Cardiac fibroblast (primary cell): ENCODE measurements around the gene ATP1A3.

Experiments used
- DNase-seq, 2 donors: peaks; one replicate each; pipeline versions ENCODE4 v3.0.0 to v3.0.0-alpha.2; 2010; ENCODE audit warnings: low read depth in 2 of 2
- H3K4me3 ChIP-seq, 2 donors: replicated peaks in 1 of 2; 1 replicate in 1 of 2; 2 replicates in 1 of 2; pipeline ENCODE4 v1.5.1; 2011; ENCODE audit warnings: low read depth in 2 of 2, low read length in 2 of 2, mild to moderate bottlenecking in 2 of 2, moderate library complexity in 1 of 2
- TF ChIP-seq, protein P1 (sequence below): IDR thresholded peaks from one replicate; pipeline ENCODE4 v1.5.1; 2011; ENCODE audit warnings: low read depth, mild to moderate bottlenecking, low read length, inconsistent platforms

ATP1A3 gene

DNA sequence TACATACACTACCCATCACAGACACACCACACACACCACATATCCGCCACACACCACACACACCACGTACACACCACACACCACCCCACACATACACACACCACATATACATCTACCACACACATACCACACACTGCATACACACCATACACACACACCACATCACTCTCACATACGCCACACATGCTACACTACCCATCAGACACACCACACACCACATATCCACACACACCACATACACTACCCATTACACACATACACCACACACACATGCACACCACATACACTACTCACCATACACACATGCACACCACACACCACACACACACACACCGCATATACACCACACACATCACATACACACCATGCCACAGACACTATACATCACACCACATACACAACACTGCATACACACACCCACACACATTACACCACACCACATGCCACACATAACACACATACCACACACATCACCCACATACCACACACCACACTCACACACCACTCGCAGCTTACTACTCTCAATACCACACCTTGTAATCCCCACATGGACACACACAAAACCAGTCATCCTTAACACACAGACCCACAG, 75.3 kb downstream of the ATP1A3 start:
- H3K4me3 ChIP-seq, result no peak overlapping the region
- TF ChIP-seq, protein P1, sequence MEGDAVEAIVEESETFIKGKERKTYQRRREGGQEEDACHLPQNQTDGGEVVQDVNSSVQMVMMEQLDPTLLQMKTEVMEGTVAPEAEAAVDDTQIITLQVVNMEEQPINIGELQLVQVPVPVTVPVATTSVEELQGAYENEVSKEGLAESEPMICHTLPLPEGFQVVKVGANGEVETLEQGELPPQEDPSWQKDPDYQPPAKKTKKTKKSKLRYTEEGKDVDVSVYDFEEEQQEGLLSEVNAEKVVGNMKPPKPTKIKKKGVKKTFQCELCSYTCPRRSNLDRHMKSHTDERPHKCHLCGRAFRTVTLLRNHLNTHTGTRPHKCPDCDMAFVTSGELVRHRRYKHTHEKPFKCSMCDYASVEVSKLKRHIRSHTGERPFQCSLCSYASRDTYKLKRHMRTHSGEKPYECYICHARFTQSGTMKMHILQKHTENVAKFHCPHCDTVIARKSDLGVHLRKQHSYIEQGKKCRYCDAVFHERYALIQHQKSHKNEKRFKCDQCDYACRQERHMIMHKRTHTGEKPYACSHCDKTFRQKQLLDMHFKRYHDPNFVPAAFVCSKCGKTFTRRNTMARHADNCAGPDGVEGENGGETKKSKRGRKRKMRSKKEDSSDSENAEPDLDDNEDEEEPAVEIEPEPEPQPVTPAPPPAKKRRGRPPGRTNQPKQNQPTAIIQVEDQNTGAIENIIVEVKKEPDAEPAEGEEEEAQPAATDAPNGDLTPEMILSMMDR, result no peak
- DNase-seq, result no peak

DNA sequence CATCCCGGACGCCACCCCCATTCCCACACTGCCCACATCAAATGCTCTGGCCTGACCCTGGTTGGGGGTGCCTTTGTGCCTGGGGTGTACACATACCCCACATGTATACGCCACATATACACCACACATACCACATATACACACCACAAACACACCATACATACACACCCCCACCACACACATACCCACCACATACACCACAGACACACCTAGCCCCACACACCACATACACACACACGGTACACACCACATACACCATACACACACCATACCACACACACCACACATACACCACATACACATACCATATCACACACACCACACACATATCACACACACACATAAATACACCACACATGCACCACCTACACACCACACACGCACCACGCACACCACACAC, 75.9 kb downstream of the ATP1A3 start:
- TF ChIP-seq, protein P1, result no peak
- H3K4me3 ChIP-seq, result no peak overlapping the region
- no peak for DNase-seq

DNA sequence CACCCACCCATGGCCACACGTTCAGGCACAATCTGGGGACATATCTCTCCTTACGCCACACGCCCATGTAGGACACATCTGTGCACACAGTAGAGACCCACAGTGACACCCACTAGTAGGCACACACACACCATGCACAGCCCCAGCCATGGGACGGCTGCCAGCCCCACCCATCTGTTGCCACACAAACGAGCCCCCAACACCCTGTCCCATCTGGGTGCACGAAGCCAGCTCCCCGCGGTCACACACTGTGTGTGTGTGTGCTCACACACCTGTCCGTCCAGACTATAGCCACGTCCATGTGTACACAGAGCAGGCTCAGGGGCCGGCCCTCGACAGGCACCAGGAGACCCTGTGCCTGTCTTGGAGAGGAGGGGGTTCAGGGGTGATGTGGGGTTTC, 76.4 kb downstream of the ATP1A3 start:
- no peak overlapping the region for H3K4me3 ChIP-seq
- TF ChIP-seq, protein P1, result no peak
- no peak for DNase-seq
